Liver (tissue), 9 donors: ENCODE measurements around the gene KIF15. TPM values are rescaled to one million over a fixed set of nuclear protein-coding genes. Genes with fewer than 3 reads are reported as not detected.

Experiments
- DNase-seq: peaks from one replicate; pipeline ENCODE4 v3.0.0-alpha.2; 2017; ENCODE audit warnings: low spot score
- H3K27ac ChIP-seq, 2 donors: one replicate each; pipeline ENCODE4 v1.7.0; 2013; ENCODE audit warnings: inconsistent platforms in 2 of 2, low read length in 2 of 2, control low read depth in 1 of 2, low read depth in 1 of 2, mild to moderate bottlenecking in 1 of 2
- H3K27me3 ChIP-seq, 4 donors: one replicate each; pipeline versions ENCODE4 v1.6.1 to v1.7.0; 2013; ENCODE audit warnings: low read length in 3 of 4, inconsistent platforms in 1 of 4, mild to moderate bottlenecking in 1 of 4, moderate library complexity in 1 of 4; ENCODE audit not compliant: control insufficient read depth in 4 of 4, insufficient read depth in 4 of 4
- H3K36me3 ChIP-seq, 4 donors: one replicate each; pipeline versions ENCODE4 v1.6.1 to v1.7.0; 2013; ENCODE audit warnings: low read length in 3 of 4, mild to moderate bottlenecking in 3 of 4, low read depth in 1 of 4, moderate library complexity in 1 of 4; ENCODE audit not compliant: control insufficient read depth in 4 of 4, insufficient read depth in 3 of 4
- H3K4me1 ChIP-seq, 4 donors: one replicate each; pipeline versions ENCODE4 v1.6.1 to v1.7.0; 2013; ENCODE audit warnings: low read length in 3 of 4, mild to moderate bottlenecking in 3 of 4, moderate library complexity in 1 of 4; ENCODE audit not compliant: control insufficient read depth in 4 of 4, insufficient read depth in 4 of 4
- H3K4me3 ChIP-seq, 3 donors: one replicate each; pipeline versions ENCODE4 v1.6.1 to v1.7.0; 2013; ENCODE audit warnings: low read length in 3 of 3, control low read depth in 1 of 3, low read depth in 1 of 3, mild to moderate bottlenecking in 1 of 3
- H3K9ac ChIP-seq, 2 donors: one replicate each; pipeline ENCODE4 v1.7.0; 2013; ENCODE audit warnings: low read length in 2 of 2, mild to moderate bottlenecking in 2 of 2, moderate library complexity in 2 of 2, control low read depth in 1 of 2, low read depth in 1 of 2
- H3K9me3 ChIP-seq, 4 donors: one replicate each; pipeline versions ENCODE4 v1.6.1 to v1.7.0; 2013; ENCODE audit warnings: low read length in 3 of 4; ENCODE audit not compliant: control insufficient read depth in 4 of 4
- ATF3 ChIP-seq: IDR thresholded peaks from 2 replicates; pipeline ENCODE4 v1.6.1; 2016; ENCODE audit warnings: antibody characterized with exemption
- EGR1 ChIP-seq, 2 donors: IDR thresholded peaks; 2 replicates each; pipeline ENCODE4 v1.6.1; 2016 to 2018; ENCODE audit warnings: antibody characterized with exemption in 2 of 2, low read depth in 2 of 2
- FOXA1 ChIP-seq: IDR thresholded peaks from 2 replicates; pipeline ENCODE4 v1.6.1; 2016; ENCODE audit warnings: antibody characterized with exemption
- FOXA2 ChIP-seq: IDR thresholded peaks from 2 replicates; pipeline ENCODE4 v1.6.1; 2016; ENCODE audit warnings: antibody characterized with exemption
- GABPA ChIP-seq, 2 donors: IDR thresholded peaks in 1 of 2; conservative IDR thresholded peaks in 1 of 2; 2 replicates each; pipeline ENCODE4 v1.6.1; 2016; ENCODE audit warnings: antibody characterized with exemption in 2 of 2, mild to moderate bottlenecking in 1 of 2, moderate library complexity in 1 of 2
- HNF4A ChIP-seq, 2 donors: conservative IDR thresholded peaks; 2 replicates each; pipeline ENCODE4 v1.6.1; 2016; ENCODE audit warnings: antibody characterized with exemption in 2 of 2, mild to moderate bottlenecking in 2 of 2
- HNF4G ChIP-seq: IDR thresholded peaks from 2 replicates; pipeline ENCODE4 v1.6.1; 2016; ENCODE audit warnings: antibody characterized with exemption
- JUND ChIP-seq, 2 donors: IDR thresholded peaks; 2 replicates each; pipeline ENCODE4 v1.6.1; 2016; ENCODE audit warnings: antibody characterized with exemption in 2 of 2
- MAX ChIP-seq: IDR thresholded peaks from 2 replicates; pipeline ENCODE4 v1.6.1; 2016; ENCODE audit warnings: antibody characterized with exemption
- NR2F2 ChIP-seq: IDR thresholded peaks from 2 replicates; pipeline ENCODE4 v1.6.1; 2016; ENCODE audit warnings: antibody characterized with exemption
- RAD21 ChIP-seq, 2 donors: IDR thresholded peaks; 2 replicates each; pipeline ENCODE4 v1.6.1; 2016; ENCODE audit warnings: antibody characterized with exemption in 2 of 2, mild to moderate bottlenecking in 2 of 2
- REST ChIP-seq: IDR thresholded peaks from 2 replicates; pipeline ENCODE4 v1.6.1; 2016; ENCODE audit warnings: antibody characterized with exemption, mild to moderate bottlenecking
- RXRA ChIP-seq, 2 donors: IDR thresholded peaks; 2 replicates each; pipeline ENCODE4 v1.6.1; 2017 to 2018; ENCODE audit warnings: antibody characterized with exemption in 2 of 2, mild to moderate bottlenecking in 1 of 2
- SP1 ChIP-seq: IDR thresholded peaks from 2 replicates; pipeline ENCODE4 v1.6.1; 2018; ENCODE audit warnings: antibody characterized with exemption, mild to moderate bottlenecking
- TAF1 ChIP-seq: conservative IDR thresholded peaks from 2 replicates; pipeline ENCODE4 v1.6.1; 2016; ENCODE audit warnings: antibody characterized with exemption, mild to moderate bottlenecking
- YY1 ChIP-seq: IDR thresholded peaks from 2 replicates; pipeline ENCODE4 v1.6.1; 2016; ENCODE audit warnings: antibody characterized with exemption, mild to moderate bottlenecking
- ZBTB33 ChIP-seq: IDR thresholded peaks from 2 replicates; pipeline ENCODE4 v1.6.1; 2016; ENCODE audit warnings: antibody characterized with exemption
- WGBS: extraction: QIAGEN DNeasy Blood & Tissue Kit; methylation state at CpG from one replicate; pipeline ENCODE4 v1.1.7; 2013; 5-methylcytosine and 5-hydroxymethylcytosine counted together
- polyA plus RNA-seq, 2 donors: library from polyadenylated mRNA; stranded (reverse) in 1 of 2; unstranded in 1 of 2; fragments of 200-250 nt in 1 of 2; fragments of >200 nt in 1 of 2; fragmentation: Nextera tagmentation in 1 of 2; extraction: Ambion mirVana in 1 of 2; gene quantifications; one replicate each; pipeline versions ENCODE4 v1.2.1 to v1.2.3, GENCODE V29; 2013 to 2015
- total RNA-seq, 2 donors: library from RNA; depleted of rRNA; stranded (reverse); fragments of >200 nt; gene quantifications; one replicate each; pipeline ENCODE4 v1.2.3, GENCODE V29; 2014
- TF ChIP-seq, protein P1 (sequence below): fragments of 150-350 bp; IDR thresholded peaks from 2 replicates; pipeline ENCODE4 v1.5.1; 2017; ENCODE audit warnings: improper control_type of control experiment, low read depth, low read length; ENCODE audit not compliant: missing input control
- donor health status: healthy.
- donor health status: healthy.
- donor health status: healthy.
- donor health status: healthy.
- donor health status: healthy.

KIF15 gene
- total and polyA plus RNA-seq, 4 donors: under 0.01 to 15.9 (median 0.24) TPM

DNA sequence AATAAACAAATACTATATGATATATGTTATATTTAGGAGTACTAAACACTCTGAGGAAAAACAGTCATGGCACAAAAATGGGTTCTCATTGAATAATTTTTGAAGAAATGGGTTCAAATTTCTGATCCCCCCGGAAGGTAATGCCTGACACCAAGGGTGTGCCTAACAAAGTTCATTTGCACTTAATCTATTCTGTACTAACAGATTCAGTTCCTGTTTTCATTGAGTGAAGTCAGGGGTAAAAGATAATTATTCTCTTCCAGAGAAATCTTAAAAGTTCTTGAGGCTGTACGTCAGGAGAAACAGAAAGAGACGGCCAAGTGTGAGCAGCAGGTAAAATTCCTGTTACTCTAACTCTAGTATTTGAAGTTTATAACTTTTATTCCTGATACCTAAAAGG lies 65.6 kb downstream of the KIF15 start:
- no peak for DNase-seq
- Histone ChIP-seq H3K4me1 (no peaks in the 10 kb centered on the region), H3K27me3 (no peaks in the 10 kb centered on the region), H3K9me3 (no peaks in the 10 kb centered on the region), H3K27ac (no peak overlapping the region), H3K9ac (no peak overlapping the region), H3K36me3 (no peaks in the 10 kb centered on the region), H3K4me3 (no peak overlapping the region)
- no peak for TF ChIP-seq HNF4A (conservative IDR thresholded peaks at IDR 0.05)
- TF ChIP-seq MAX: no peak
- no peak for TF ChIP-seq JUND (IDR thresholded peaks at IDR 0.05)
- no peak for TF ChIP-seq TAF1
- no peak for TF ChIP-seq SP1
- TF ChIP-seq NR2F2: no peak
- no peak for TF ChIP-seq EGR1 (IDR thresholded peaks at IDR 0.05; ENCODE audit: low read depth in 2 of 2)
- no peak for TF ChIP-seq FOXA2
- no peak for TF ChIP-seq ZBTB33
- TF ChIP-seq HNF4G: no peak
- TF ChIP-seq GABPA (IDR thresholded peaks at IDR 0.05 in 1 of 2, conservative IDR thresholded peaks at IDR 0.05 in 1 of 2): no peak
- TF ChIP-seq ATF3: no peak
- TF ChIP-seq RAD21 (IDR thresholded peaks at IDR 0.05): no peak
- TF ChIP-seq FOXA1: no peak
- no peak for TF ChIP-seq RXRA (IDR thresholded peaks at IDR 0.05)
- TF ChIP-seq, protein P1, sequence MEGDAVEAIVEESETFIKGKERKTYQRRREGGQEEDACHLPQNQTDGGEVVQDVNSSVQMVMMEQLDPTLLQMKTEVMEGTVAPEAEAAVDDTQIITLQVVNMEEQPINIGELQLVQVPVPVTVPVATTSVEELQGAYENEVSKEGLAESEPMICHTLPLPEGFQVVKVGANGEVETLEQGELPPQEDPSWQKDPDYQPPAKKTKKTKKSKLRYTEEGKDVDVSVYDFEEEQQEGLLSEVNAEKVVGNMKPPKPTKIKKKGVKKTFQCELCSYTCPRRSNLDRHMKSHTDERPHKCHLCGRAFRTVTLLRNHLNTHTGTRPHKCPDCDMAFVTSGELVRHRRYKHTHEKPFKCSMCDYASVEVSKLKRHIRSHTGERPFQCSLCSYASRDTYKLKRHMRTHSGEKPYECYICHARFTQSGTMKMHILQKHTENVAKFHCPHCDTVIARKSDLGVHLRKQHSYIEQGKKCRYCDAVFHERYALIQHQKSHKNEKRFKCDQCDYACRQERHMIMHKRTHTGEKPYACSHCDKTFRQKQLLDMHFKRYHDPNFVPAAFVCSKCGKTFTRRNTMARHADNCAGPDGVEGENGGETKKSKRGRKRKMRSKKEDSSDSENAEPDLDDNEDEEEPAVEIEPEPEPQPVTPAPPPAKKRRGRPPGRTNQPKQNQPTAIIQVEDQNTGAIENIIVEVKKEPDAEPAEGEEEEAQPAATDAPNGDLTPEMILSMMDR: no peak
- TF ChIP-seq YY1: no peak
- no peak for TF ChIP-seq REST
- WGBS: 96% methylated on average over 3 of the region's 3 CpGs

DNA sequence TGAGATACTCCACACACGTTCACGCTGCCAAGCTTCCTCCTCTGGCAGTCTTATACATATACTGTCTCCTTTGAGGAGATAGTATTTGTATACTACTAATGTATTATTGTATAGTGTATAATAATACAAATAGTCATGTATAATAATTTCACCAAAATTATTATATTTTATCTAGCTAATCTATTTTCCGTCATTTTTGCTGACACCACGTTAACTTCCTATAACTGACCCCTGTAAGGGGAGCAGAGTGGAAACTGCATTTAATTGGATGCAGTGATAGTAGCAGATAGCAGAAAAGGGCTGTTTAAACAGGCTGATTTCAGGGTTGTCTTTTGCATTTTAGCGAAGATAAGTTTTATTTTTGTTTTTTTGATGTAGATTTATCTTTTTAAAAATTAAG lies 69.6 kb downstream of the KIF15 start:
- Histone ChIP-seq H3K9me3 (no peaks in the 10 kb centered on the region), H3K27me3 (no peaks in the 10 kb centered on the region), H3K9ac (no peak overlapping the region), H3K36me3 (no peaks in the 10 kb centered on the region), H3K4me1 (no peaks in the 10 kb centered on the region), H3K4me3 (no peak overlapping the region), H3K27ac (no peak overlapping the region)
- WGBS: 95% methylated on average over 5 of the region's 5 CpGs
- DNase-seq: no peak
- TF ChIP-seq JUND (IDR thresholded peaks at IDR 0.05): no peak
- TF ChIP-seq NR2F2: no peak
- TF ChIP-seq ZBTB33: no peak
- TF ChIP-seq FOXA1: no peak
- TF ChIP-seq FOXA2: no peak
- TF ChIP-seq HNF4A (conservative IDR thresholded peaks at IDR 0.05): no peak
- no peak for TF ChIP-seq HNF4G
- no peak for TF ChIP-seq RAD21 (IDR thresholded peaks at IDR 0.05)
- TF ChIP-seq, protein P1: no peak
- TF ChIP-seq ATF3: no peak
- no peak for TF ChIP-seq GABPA (IDR thresholded peaks at IDR 0.05 in 1 of 2, conservative IDR thresholded peaks at IDR 0.05 in 1 of 2)
- no peak for TF ChIP-seq MAX
- TF ChIP-seq YY1: no peak
- no peak for TF ChIP-seq TAF1
